GM12878 (cell line): ENCODE results near the gene GPATCH11. TPM values are rescaled to one million over a fixed set of nuclear protein-coding genes. Genes with fewer than 3 reads are reported as not detected.

Source experiments
- ATAC-seq: fragments of 200-7000 bp; cut with Tn5 transposase; 3 replicates; pipeline ENCODE4 v1.9.1; 2020; ENCODE audit warnings: mild to moderate bottlenecking, moderate library complexity
- BruUV-seq: library from RNA; stranded (reverse); fragments of 400-500 nt; replicated peaks from 2 replicates; lab custom pipeline; 2021; lab: Mats Ljungman, UMichigan
- CTCF ChIA-PET: fragments of 300-600 bp; sonication (Branson Sonifier 250); formaldehyde crosslinking; extraction: SDS; loops from one replicate; lab custom pipeline; 2021; ENCODE audit warnings: inconsistent platforms; lab: Yijun Ruan, JAX
- POLR2A ChIA-PET: fragments of 350-600 bp; formaldehyde crosslinking; extraction: SDS; loops from one replicate; lab custom pipeline; 2021; ENCODE audit warnings: inconsistent platforms; lab: Charles Lee
- RAD21 ChIA-PET: fragments of 300-600 bp; sonication (Branson Sonifier 250); formaldehyde crosslinking; loops from one replicate; lab custom pipeline; 2023; ENCODE audit warnings: antibody characterized with exemption; ENCODE audit not compliant: unreplicated experiment; lab: Charles Lee
- SMC1A ChIA-PET: fragments of 300-600 bp; sonication (Branson Sonifier 250); formaldehyde crosslinking; loops from one replicate; lab custom pipeline; 2023; ENCODE audit not compliant: unreplicated experiment, uncharacterized antibody; lab: Charles Lee
- DNase-seq: peaks from one replicate; pipeline ENCODE4 v3.0.0-alpha.2; 2011; ENCODE audit warnings: low read depth, low spot score
- FAIRE-seq: peaks from 3 replicates; lab custom pipeline; 2011; peaks lifted over from hg19 to GRCh38; lab: Jason Lieb, UNC
- H2AFZ ChIP-seq: 2 replicates; pipeline ENCODE4 v1.6.0; 2011; ENCODE audit warnings: low read depth, low read length, control low read depth; ENCODE audit not compliant: control insufficient read depth
- H3K27ac ChIP-seq: 2 replicates; pipeline ENCODE4 v1.5.1; 2011; ENCODE audit warnings: control low read depth; ENCODE audit not compliant: control insufficient read depth, insufficient read depth
- H3K27me3 ChIP-seq, 2 experiments: replicated peaks in 1 of 2; 2 replicates each; pipeline versions ENCODE4 v1.6.0 to v1.6.1; 2011; ENCODE audit warnings: low read length in 1 of 2; ENCODE audit not compliant: control insufficient read depth in 2 of 2, insufficient read depth in 2 of 2
- H3K36me3 ChIP-seq, 2 experiments: 2 replicates each; pipeline ENCODE4 v1.5.1; 2011; ENCODE audit warnings: low read length in 1 of 2; ENCODE audit not compliant: control insufficient read depth in 2 of 2, insufficient read depth in 2 of 2
- H3K4me1 ChIP-seq: 2 replicates; pipeline ENCODE4 v1.6.1; 2011; ENCODE audit warnings: mild to moderate bottlenecking, low read length, moderate library complexity, mixed read lengths; ENCODE audit not compliant: control insufficient read depth, insufficient read depth
- H3K4me2 ChIP-seq: 2 replicates; pipeline ENCODE4 v1.6.0; 2011; ENCODE audit warnings: control low read depth; ENCODE audit not compliant: control insufficient read depth, insufficient read depth
- H3K4me3 ChIP-seq: fragments of 200-600 bp; sonication (generic); 2 replicates; pipeline ENCODE4 v1.5.1; 2016
- H3K79me2 ChIP-seq: 2 replicates; pipeline ENCODE4 v1.6.0; 2011; ENCODE audit warnings: low read length; ENCODE audit not compliant: control insufficient read depth, insufficient read depth
- H3K9ac ChIP-seq: 2 replicates; pipeline ENCODE4 v1.8.0; 2011; ENCODE audit warnings: low read length, control low read depth, mixed read lengths; ENCODE audit not compliant: control insufficient read depth, insufficient read depth
- H3K9me3 ChIP-seq: replicated peaks from 3 replicates; pipeline ENCODE4 v1.5.1; 2011; ENCODE audit warnings: mild to moderate bottlenecking, low read length; ENCODE audit not compliant: control insufficient read depth, insufficient read depth
- H4K20me1 ChIP-seq: 2 replicates; pipeline ENCODE4 v1.6.0; 2011; ENCODE audit not compliant: control insufficient read depth, insufficient read depth
- JUND ChIP-seq: IDR thresholded peaks from 2 replicates; pipeline ENCODE4 v1.6.1; 2012; ENCODE audit warnings: low read depth, mild to moderate bottlenecking, low read length, improper control_type of control experiment, moderate library complexity
- NFIC ChIP-seq: IDR thresholded peaks from 2 replicates; pipeline ENCODE4 v1.6.1; 2012; ENCODE audit warnings: low read depth, mild to moderate bottlenecking, inconsistent platforms, low read length, moderate library complexity
- POLR2AphosphoS5 ChIP-seq: IDR thresholded peaks from 2 replicates; pipeline ENCODE4 v1.6.1; 2011; ENCODE audit warnings: mild to moderate bottlenecking, low read length, inconsistent platforms
- WGBS: methylation state at CpG from one replicate; pipeline ENCODE4 v1.1.6; 2016; ENCODE audit warnings: low lambda C conversion rate; ENCODE audit not compliant: insufficient replicate concordance, insufficient coverage; ENCODE audit errors: missing lambda C conversion rate; 5-methylcytosine and 5-hydroxymethylcytosine counted together
- in situ Hi-C: fragments of 300-500 bp; cut with MboI; formaldehyde crosslinking; loops from 9 replicates; pipeline ENCODE4 v1.14.3; 2018; ENCODE audit warnings: mixed read lengths
- intact Hi-C: fragments of 100-400 bp; cut with micrococcal nuclease; formaldehyde crosslinking; loops from one replicate; pipeline ENCODE4 v1.14.2; 2022; ENCODE audit not compliant: unreplicated experiment
- polyA plus RNA-seq, 11 experiments: library from polyadenylated mRNA; depleted of rRNA in 4 of 11; unstranded in 6 of 11; stranded (reverse) in 5 of 11; fragments of >200 nt; fragmentation: Nextera tagmentation in 4 of 11; fragmentation: Illumina TruSeq in 1 of 11; extraction: Ambion mirVana in 4 of 11; extraction: Trizol in 1 of 11; gene quantifications; 1 replicate in 1 of 11; 2 replicates in 10 of 11; pipeline versions ENCODE4 v1.2.1 to v1.2.3, GENCODE V29; 2011 to 2016; ENCODE audit warnings: inconsistent platforms in 2 of 11, missing spikeins in 2 of 11, low read depth in 1 of 11
- total RNA-seq, 4 experiments: library from RNA; depleted of rRNA in 3 of 4; stranded (reverse); fragments of >200 nt in 3 of 4; fragmentation: Illumina TruSeq in 1 of 4; extraction: Trizol in 1 of 4; gene quantifications; 2 replicates each; pipeline versions ENCODE4 v1.2.1 to v1.2.3, GENCODE V29; 2013 to 2021

The GPATCH11 gene
- total and polyA plus RNA-seq, 10 of the 15 experiments (the other 5 are each of a cell fraction or from before 2014, with no cell fraction given) = 11.5 to 31.8 (median 16.5) TPM

GRCh38 chr2:37143974-37144373 is 59.7 kb downstream of the GPATCH11 start:
- ChIA-PET POLR2A (no interaction called here), CTCF (no interaction called here), RAD21 (interaction anchor here (0.7 kb wide), 1 partner anchor 112 kb away, joined by 3 read pairs; no protein-coding TSS in a partner anchor), SMC1A (no interaction called here)
- no peaks in the 10 kb centered on the region for H3K4me1 ChIP-seq
- no peak for DNase-seq
- no peaks in the 10 kb centered on the region for H3K27me3 ChIP-seq
- ATAC-seq = no peak
- no TSS peak for BruUV-seq
- TF ChIP-seq POLR2AphosphoS5 = no peak
- no peak for TF ChIP-seq NFIC
- H2AFZ ChIP-seq = no peak overlapping the region
- in situ Hi-C loops = no loop called here
- no peaks in the 10 kb centered on the region; the same call in 1 of the 2 replicates for H4K20me1 ChIP-seq
- no peak overlapping the region for H3K4me2 ChIP-seq
- H3K27ac ChIP-seq = no peak overlapping the region
- no peak for FAIRE-seq
- no peaks in the 10 kb centered on the region for H3K9me3 ChIP-seq
- peaks cover 2 to 55% of the 10 kb centered on the region in 2 experiments for H3K36me3 ChIP-seq
- no peak overlapping the region for H3K4me3 ChIP-seq
- H3K79me2 ChIP-seq = peaks cover 1% of the 10 kb centered on the region
- 100% methylated on average over 1 of the region's 1 CpG for WGBS
- no peak overlapping the region for H3K9ac ChIP-seq
- intact Hi-C loops = no loop called here

DNA sequence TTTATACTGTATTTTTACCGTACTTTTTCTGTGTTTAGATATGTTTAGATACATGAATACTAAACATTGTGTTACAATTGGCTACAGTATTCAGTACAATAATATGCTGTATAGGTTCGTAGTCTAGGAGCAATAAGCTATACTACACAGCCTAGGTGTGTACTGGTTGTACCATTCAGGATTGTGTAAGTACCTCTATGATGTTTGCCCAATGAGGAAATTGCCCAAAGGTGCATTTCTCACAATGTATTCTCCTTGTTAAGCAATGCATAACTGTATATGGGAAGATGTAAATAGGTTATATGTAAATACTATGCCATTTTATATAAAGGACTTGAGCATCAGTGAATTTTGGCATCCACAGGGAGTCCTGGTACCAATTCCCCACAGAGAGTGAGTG is 61.7 kb downstream of the GPATCH11 start:
- H3K4me1 ChIP-seq = no peaks in the 10 kb centered on the region
- ChIA-PET POLR2A (interaction anchor here (1.0 kb wide), 2 partner anchors 11 to 77 kb away, joined by 3 to 4 read pairs; partner anchors contain the start of gene EIF2AK2), CTCF (no interaction called here), RAD21 (no interaction called here), SMC1A (interaction anchor here (0.6 to 0.9 kb wide), 2 partner anchors 9 to 12 kb away, joined by 3 read pairs; no protein-coding TSS in a partner anchor)
- no peak overlapping the region for H3K9ac ChIP-seq
- no peak for ATAC-seq
- WGBS = 98% methylated on average over 2 of the region's 2 CpGs
- BruUV-seq = no TSS peak
- DNase-seq = no peak
- H4K20me1 ChIP-seq = no peaks in the 10 kb centered on the region; the same call in 1 of the 2 replicates
- no peak for FAIRE-seq
- H3K27ac ChIP-seq = no peak overlapping the region
- H3K27me3 ChIP-seq = no peaks in the 10 kb centered on the region
- no peak overlapping the region for H2AFZ ChIP-seq
- TF ChIP-seq JUND (no peak), POLR2AphosphoS5 (0 out of 2 replicates have a peak, but pooled peaks have one; percentile 21)
- H3K79me2 ChIP-seq = peaks cover 21% of the 10 kb centered on the region
- H3K36me3 ChIP-seq = peaks cover 2 to 54% of the 10 kb centered on the region in 2 experiments
- H3K4me3 ChIP-seq = no peak overlapping the region
- H3K4me2 ChIP-seq = no peak overlapping the region
- intact Hi-C loops = no loop called here
- no peaks in the 10 kb centered on the region for H3K9me3 ChIP-seq
- in situ Hi-C loops = no loop called here
